ENCODE results near the gene OLFML1. TPM values are rescaled to one million over a fixed set of nuclear protein-coding genes. Genes with fewer than 3 reads are reported as not detected.

Gene OLFML1
- total RNA-seq, 1 experiment from 2014 or later = 2.8 TPM

GRCh38 chr11:7540830-7541555, 55.7 kb downstream of the OLFML1 start:
- H3K27me3 ChIP-seq (ENCODE audit: control insufficient read depth, insufficient read depth, low read length) = no peaks in the 10 kb centered on the region
- H3K36me3 ChIP-seq (replicated peaks; ENCODE audit: control insufficient read depth, insufficient read depth, low read length) = no peaks in the 10 kb centered on the region
- no peak overlapping the region for H3K4me3 ChIP-seq (ENCODE audit: insufficient read depth, low read depth, low read length)
- no peak for DNase-seq

- H3K27me3 ChIP-seq (ENCODE audit: control insufficient read depth, insufficient read depth, low read length) = no peaks in the 10 kb centered on the region
- no peak for DNase-seq
- H3K4me3 ChIP-seq (ENCODE audit: insufficient read depth, low read depth, low read length) = no peak overlapping the region
- H3K36me3 ChIP-seq (replicated peaks; ENCODE audit: control insufficient read depth, insufficient read depth, low read length) = no peaks in the 10 kb centered on the region
Observed at GRCh38 chr11:7543302-7543701, 58.0 kb downstream of the OLFML1 start.

DNA sequence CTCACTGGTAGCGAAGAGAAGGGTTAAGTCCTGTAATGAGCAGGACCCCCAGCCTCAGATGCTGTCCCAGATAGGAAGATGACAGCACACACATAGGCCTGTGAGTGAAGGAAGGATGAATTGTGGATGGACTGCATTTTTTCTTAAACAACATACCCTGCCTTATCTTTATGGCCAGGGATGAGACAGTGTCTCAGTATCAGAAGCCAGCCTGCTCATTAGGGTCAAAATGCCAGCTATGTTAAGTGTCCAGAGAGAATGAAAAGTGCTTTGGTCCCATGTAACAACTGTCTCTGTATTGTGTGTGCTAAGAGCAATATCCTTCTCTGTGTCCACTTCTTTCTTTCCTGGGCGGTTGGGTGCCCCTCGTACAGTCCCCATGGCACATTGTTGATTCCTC, 58.7 kb downstream of the OLFML1 start:
- Histone ChIP-seq H3K36me3 (replicated peaks; ENCODE audit: control insufficient read depth, insufficient read depth, low read length) (no peaks in the 10 kb centered on the region), H3K27me3 (ENCODE audit: control insufficient read depth, insufficient read depth, low read length) (no peaks in the 10 kb centered on the region), H3K4me3 (ENCODE audit: insufficient read depth, low read depth, low read length) (no peak overlapping the region)
- no peak for DNase-seq

- Histone ChIP-seq H3K36me3 (replicated peaks; ENCODE audit: control insufficient read depth, insufficient read depth, low read length) (no peaks in the 10 kb centered on the region), H3K4me3 (ENCODE audit: insufficient read depth, low read depth, low read length) (no peak overlapping the region), H3K27me3 (ENCODE audit: control insufficient read depth, insufficient read depth, low read length) (no peaks in the 10 kb centered on the region)
- peak; percentile 13 for DNase-seq
Observed at GRCh38 chr11:7545611-7546010, 60.3 kb downstream of the OLFML1 start.

GRCh38 chr11:7546324-7546791, 61.1 kb downstream of the OLFML1 start:
- no peak for DNase-seq
- Histone ChIP-seq H3K27me3 (ENCODE audit: control insufficient read depth, insufficient read depth, low read length) (no peaks in the 10 kb centered on the region), H3K4me3 (ENCODE audit: insufficient read depth, low read depth, low read length) (no peak overlapping the region), H3K36me3 (replicated peaks; ENCODE audit: control insufficient read depth, insufficient read depth, low read length) (no peaks in the 10 kb centered on the region)

GRCh38 chr11:7547687-7548086, 62.4 kb downstream of the OLFML1 start:
- no peak overlapping the region for H3K4me3 ChIP-seq (ENCODE audit: insufficient read depth, low read depth, low read length)
- DNase-seq = no peak
- H3K36me3 ChIP-seq (replicated peaks; ENCODE audit: control insufficient read depth, insufficient read depth, low read length) = no peaks in the 10 kb centered on the region
- no peaks in the 10 kb centered on the region for H3K27me3 ChIP-seq (ENCODE audit: control insufficient read depth, insufficient read depth, low read length)

DNA sequence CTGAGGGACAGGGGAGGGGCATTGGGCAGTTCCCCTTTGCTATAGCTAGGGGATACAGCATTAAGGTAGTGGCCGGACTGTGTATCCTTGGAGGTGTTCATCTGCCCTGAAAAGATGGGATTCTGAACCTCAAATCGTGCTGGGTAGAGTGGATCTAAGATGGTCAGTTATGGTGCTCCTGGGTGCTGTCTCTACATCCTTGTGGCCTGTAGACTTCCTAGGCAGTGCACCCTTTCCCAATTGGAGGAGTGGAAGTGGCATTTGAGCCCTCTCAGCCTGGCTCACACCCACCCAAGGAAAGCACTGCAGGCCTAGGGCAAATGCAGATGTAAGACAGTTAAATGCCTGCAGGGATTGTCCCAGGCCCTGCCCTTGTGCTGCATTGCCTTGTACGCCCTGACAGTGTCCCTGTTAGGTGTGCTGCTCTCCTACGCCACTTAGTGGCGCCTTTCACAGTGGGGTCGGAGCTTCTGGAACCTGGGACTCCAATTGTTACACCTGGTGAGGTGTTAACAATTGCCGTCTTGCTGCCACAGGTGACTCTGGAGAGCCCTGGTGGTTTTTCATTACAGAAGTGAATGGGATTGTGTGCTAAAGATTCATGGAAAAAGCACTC, 63.5 kb downstream of the OLFML1 start:
- H3K27me3 ChIP-seq (ENCODE audit: control insufficient read depth, insufficient read depth, low read length) = no peaks in the 10 kb centered on the region
- H3K36me3 ChIP-seq (replicated peaks; ENCODE audit: control insufficient read depth, insufficient read depth, low read length) = no peaks in the 10 kb centered on the region
- no peak overlapping the region for H3K4me3 ChIP-seq (ENCODE audit: insufficient read depth, low read depth, low read length)
- peak; percentile 65 for DNase-seq

DNA sequence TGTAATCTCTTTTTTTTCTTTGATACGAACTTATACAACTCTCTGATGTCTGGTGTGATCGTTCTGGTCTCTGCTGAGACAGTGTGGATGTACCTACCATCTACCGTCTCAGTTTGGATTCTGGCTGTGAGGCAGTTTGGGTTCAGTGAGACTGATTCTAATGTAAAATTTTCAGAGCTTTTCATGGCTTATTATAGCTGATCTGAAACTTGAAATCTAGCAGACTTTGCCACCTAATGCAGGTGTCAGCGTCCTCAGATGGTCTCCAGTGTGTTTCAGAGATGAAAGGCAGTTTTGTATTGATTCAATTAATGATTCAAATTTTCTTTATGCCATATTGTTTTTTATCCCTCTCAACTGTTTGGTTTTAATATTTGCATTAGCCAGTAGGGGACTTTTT, 64.4 kb downstream of the OLFML1 start:
- no peak overlapping the region for H3K4me3 ChIP-seq (ENCODE audit: insufficient read depth, low read depth, low read length)
- DNase-seq = no peak

DNA sequence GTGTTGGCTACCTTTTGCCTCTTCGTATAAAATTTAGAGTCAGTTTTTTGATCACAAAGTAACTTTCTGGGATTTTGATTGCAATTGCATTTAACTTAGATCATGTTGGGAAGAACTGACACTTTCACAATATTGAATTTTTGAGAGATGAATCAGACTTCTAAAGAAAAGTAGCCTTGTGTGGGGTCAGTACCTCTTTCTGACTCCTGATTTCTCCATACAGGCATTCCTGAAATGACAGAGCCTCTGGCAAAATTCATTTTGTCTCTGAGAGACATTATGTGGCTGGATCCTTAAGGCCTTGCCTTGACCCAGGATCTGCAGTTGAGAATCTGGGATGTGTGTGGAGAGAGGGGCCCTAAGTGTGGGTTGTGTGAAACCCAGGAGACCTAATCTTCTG, 66.3 kb downstream of the OLFML1 start:
- Histone ChIP-seq H3K27me3 (ENCODE audit: control insufficient read depth, insufficient read depth, low read length) (no peaks in the 10 kb centered on the region), H3K36me3 (replicated peaks; ENCODE audit: control insufficient read depth, insufficient read depth, low read length) (no peaks in the 10 kb centered on the region), H3K4me3 (ENCODE audit: insufficient read depth, low read depth, low read length) (no peak overlapping the region)
- no peak for DNase-seq

More for the DNA sequence above, 64.4 kb downstream of the OLFML1 start:
- H3K36me3 ChIP-seq (replicated peaks; ENCODE audit: control insufficient read depth, insufficient read depth, low read length) = no peaks in the 10 kb centered on the region
- H3K27me3 ChIP-seq (ENCODE audit: control insufficient read depth, insufficient read depth, low read length) = no peaks in the 10 kb centered on the region

DNA sequence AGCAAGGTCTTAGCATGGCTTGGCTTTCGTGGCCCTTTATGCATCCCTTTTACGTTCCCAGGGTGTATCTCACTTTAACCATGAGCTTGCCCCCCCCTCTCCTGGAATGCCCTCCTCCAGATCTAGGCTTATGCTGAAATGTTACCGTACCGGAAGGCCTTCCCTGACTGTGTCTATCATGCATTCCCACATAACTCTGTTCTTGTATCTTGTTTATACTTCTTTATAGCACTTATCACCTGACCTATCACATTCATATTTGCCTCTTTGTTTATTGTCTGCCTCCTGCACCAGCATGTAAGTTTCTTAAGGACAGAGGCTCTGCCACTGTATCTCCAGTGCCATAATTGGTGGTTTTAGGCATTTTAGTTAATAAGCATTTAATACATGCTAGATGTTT, 67.4 kb downstream of the OLFML1 start:
- no peaks in the 10 kb centered on the region for H3K27me3 ChIP-seq (ENCODE audit: control insufficient read depth, insufficient read depth, low read length)
- no peak overlapping the region for H3K4me3 ChIP-seq (ENCODE audit: insufficient read depth, low read depth, low read length)
- DNase-seq = no peak
- H3K36me3 ChIP-seq (replicated peaks; ENCODE audit: control insufficient read depth, insufficient read depth, low read length) = no peaks in the 10 kb centered on the region

DNA sequence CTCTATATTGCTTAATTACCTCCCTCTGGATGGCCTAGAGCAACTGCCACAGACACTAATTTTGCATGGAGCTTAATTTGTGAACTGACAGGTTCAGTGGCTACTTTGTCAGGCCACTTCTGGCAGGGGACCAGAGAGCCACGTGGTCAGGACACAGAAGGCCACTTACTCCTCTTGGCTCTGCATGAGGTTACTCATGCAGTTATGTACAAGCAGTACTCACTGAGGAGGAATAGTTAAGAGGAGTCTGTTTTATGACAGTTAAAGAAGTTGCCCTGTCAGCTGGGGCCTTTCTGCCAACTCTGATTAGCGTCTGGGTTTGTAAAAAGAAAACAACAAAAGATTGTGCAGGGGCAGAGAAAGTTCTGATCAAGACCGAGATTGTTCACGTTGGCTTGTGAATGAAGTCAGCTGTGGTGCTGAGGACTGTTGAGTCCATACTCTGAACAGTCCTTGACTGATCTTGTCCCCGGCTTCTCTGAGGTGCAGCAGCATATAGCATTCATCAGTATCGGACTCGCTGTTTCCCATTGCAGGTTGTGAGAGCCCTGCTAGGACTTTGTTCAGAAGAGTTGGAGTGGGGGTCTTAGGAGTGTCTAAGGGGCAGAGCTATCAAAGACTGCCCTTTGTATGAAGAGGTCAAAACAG, 69.9 kb downstream of the OLFML1 start:
- Histone ChIP-seq H3K4me3 (ENCODE audit: insufficient read depth, low read depth, low read length) (no peak overlapping the region), H3K36me3 (replicated peaks; ENCODE audit: control insufficient read depth, insufficient read depth, low read length) (no peaks in the 10 kb centered on the region), H3K27me3 (ENCODE audit: control insufficient read depth, insufficient read depth, low read length) (no peaks in the 10 kb centered on the region)
- DNase-seq = no peak

DNA sequence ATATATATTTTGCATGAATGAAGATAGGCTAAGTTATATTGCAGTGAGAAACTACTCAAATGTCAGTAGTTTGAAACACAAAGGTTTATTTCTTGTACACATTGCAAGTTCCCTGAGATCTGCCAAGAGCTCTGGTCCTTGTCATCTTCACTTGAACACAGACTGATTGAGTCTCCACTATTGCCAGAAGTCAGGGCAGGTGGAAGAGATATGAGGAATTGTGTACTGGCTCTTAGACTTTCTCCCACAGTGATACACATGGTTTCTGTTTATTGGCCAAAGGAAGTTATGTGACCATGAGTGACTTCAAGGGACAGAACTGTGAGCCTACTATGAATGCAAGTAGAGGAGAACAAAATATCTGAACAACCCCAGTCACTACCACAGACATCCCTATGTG, 72.7 kb downstream of the OLFML1 start:
- H3K27me3 ChIP-seq (ENCODE audit: control insufficient read depth, insufficient read depth, low read length) = no peaks in the 10 kb centered on the region

DNA sequence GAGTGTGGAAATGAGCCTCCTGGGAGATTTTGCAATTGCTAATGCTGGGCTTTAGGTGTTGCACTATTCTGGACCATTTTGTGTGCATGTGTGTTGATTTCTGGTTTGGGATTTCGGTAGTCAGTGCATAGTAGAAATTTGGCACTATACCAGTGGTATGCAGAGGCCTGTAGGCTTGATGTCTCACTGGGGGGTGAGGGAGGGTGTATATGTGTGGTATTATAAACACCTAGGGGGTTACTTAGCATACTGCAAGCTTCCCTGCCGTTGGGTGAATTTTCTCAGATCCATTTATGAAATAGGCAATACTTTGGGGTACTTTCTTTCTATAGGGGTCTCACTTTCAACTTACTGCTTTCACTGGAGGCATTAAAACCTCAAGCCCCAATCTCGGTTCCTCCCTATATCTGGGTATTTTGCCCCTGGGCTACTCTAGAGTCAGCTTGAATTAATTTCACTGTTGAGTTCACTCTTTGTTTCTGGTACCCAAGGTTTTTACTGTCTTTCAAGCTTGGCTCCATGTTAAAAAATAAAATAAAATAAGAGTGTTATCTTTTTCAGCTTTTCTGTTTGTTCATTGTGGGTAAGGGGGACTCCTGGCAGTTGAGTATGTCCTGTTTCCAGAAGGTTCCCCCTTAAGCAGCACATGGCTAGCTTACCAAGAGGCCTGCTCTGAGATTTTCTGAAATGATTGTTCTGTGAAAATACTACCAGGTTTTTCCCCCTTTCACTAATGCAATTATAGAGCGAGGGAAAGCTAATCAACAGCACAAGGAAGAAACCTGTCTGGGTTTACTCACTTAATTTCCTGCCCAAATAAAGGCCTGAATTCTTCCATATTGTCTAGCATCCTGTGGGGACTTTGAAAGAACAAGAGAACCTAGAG, 74.3 kb downstream of the OLFML1 start:
- DNase-seq = no peak
- H3K36me3 ChIP-seq (replicated peaks; ENCODE audit: control insufficient read depth, insufficient read depth, low read length) = no peaks in the 10 kb centered on the region
- no peak overlapping the region for H3K4me3 ChIP-seq (ENCODE audit: insufficient read depth, low read depth, low read length)
- H3K27me3 ChIP-seq (ENCODE audit: control insufficient read depth, insufficient read depth, low read length) = no peaks in the 10 kb centered on the region

More for the DNA sequence above, 72.7 kb downstream of the OLFML1 start:
- H3K4me3 ChIP-seq (ENCODE audit: insufficient read depth, low read depth, low read length) = no peak overlapping the region
- no peaks in the 10 kb centered on the region for H3K36me3 ChIP-seq (replicated peaks; ENCODE audit: control insufficient read depth, insufficient read depth, low read length)
- DNase-seq = no peak
